ENCODE data around the gene RGS6. TPM values are rescaled to one million over a fixed set of nuclear protein-coding genes. Genes with fewer than 3 reads are reported as not detected.

RGS6 gene
- total RNA-seq, 1 experiment from 2014 or later = not detected

DNA sequence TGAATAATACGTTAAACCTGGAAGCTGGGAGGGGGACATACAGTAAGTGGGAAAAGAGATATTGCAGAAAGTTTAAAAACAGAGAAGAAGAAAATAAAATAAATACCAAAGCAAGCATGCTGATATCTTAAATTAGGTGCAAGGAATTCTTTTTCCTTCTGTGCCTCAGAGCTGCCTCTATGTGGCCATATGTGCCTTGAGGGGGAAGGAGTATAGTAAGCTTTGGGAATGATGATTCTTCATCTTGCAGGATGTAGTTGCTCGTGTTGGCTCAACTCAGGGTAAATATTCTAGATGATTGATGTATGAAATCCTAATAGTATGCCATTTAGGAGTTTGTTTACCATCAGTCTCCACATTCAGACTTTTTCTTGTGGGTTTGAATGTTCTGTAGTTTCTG lies 251.4 kb downstream of the RGS6 start:
- no peaks in the 10 kb centered on the region for H3F3A ChIP-seq (ENCODE audit: low read length, unreplicated experiment)
- H3K27me3 ChIP-seq (ENCODE audit: low read length) = peaks cover 50% of the 10 kb centered on the region
- no peak overlapping the region for H3K9ac ChIP-seq (ENCODE audit: low read length)

DNA sequence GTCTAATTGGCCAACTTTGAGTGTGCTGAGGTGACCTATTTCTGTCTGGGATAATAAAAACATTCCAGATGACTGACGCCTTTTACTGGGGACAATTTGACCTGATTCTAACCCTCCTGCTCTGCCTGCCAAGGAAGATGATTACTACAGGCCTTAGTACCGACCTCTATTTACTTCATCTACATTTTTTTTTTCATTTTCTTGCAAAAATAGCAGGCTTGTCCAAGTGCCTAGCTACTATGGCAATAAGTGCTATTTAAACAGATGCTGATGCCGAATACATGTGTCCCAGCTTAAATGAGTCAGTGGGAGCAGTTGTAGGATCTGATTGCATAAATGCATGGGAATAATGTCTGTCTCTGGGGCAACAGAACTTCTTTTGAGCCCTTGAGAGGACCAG lies 254.3 kb downstream of the RGS6 start:
- DNase-seq = no peak
- H3K9me2 ChIP-seq (replicated peaks; ENCODE audit: low read length) = no peaks in the 10 kb centered on the region
- TF ChIP-seq EZH2 (IDR thresholded peaks at IDR 0.05; ENCODE audit: low read length, unreplicated experiment) (no peak), EZH2phosphoT487 (IDR thresholded peaks at IDR 0.05; ENCODE audit: borderline replicate concordance, low read length) (no peak), CTCF (conservative IDR thresholded peaks at IDR 0.05; ENCODE audit: low read depth, low read length) (no peak)
- intact Hi-C loops (cut with micrococcal nuclease) = no loop called here
- no peak overlapping the region for H2AFZ ChIP-seq (ENCODE audit: low read length)
- H3K27me3 ChIP-seq (ENCODE audit: low read length) = peaks cover 56% of the 10 kb centered on the region
- no peaks in the 10 kb centered on the region for H3K36me3 ChIP-seq (ENCODE audit: low read depth, low read length)
- BruUV-seq (replicated peaks) = no TSS peak
- H3F3A ChIP-seq (ENCODE audit: low read length, unreplicated experiment) = no peaks in the 10 kb centered on the region
- no peak overlapping the region for H3K4me3 ChIP-seq (ENCODE audit: low read length)
- ChIA-PET CTCF (no interaction called here), POLR2A (ENCODE audit: unreplicated experiment) (no interaction called here)
- no peak overlapping the region for H3K4me2 ChIP-seq (ENCODE audit: low read length)
- H4K20me1 ChIP-seq (ENCODE audit: low read length) = no peaks in the 10 kb centered on the region
- H3K27ac ChIP-seq (ENCODE audit: low read length) = no peak overlapping the region
- no peaks in the 10 kb centered on the region for H3K9me3 ChIP-seq (ENCODE audit: low read length)
- H3K4me1 ChIP-seq (ENCODE audit: insufficient read depth, low read length) = no peaks in the 10 kb centered on the region
- no peak for ATAC-seq
- no peaks in the 10 kb centered on the region for H3K79me2 ChIP-seq (ENCODE audit: low read length)
- H3K9ac ChIP-seq (ENCODE audit: low read length) = no peak overlapping the region

More for the DNA sequence above, 251.4 kb downstream of the RGS6 start:
- BruUV-seq (replicated peaks) = no TSS peak
- TF ChIP-seq EZH2phosphoT487 (IDR thresholded peaks at IDR 0.05; ENCODE audit: borderline replicate concordance, low read length) = no peak
- no peak for TF ChIP-seq EZH2 (IDR thresholded peaks at IDR 0.05; ENCODE audit: low read length, unreplicated experiment)
- TF ChIP-seq CTCF (conservative IDR thresholded peaks at IDR 0.05; ENCODE audit: low read depth, low read length) = no peak
- Histone ChIP-seq H3K79me2 (ENCODE audit: low read length) (no peaks in the 10 kb centered on the region), H2AFZ (ENCODE audit: low read length) (no peak overlapping the region), H3K9me2 (replicated peaks; ENCODE audit: low read length) (no peaks in the 10 kb centered on the region), H3K27ac (ENCODE audit: low read length) (no peak overlapping the region), H3K4me3 (ENCODE audit: low read length) (no peak overlapping the region), H4K20me1 (ENCODE audit: low read length) (no peaks in the 10 kb centered on the region), H3K9me3 (ENCODE audit: low read length) (no peaks in the 10 kb centered on the region), H3K36me3 (ENCODE audit: low read depth, low read length) (no peaks in the 10 kb centered on the region), H3K4me2 (ENCODE audit: low read length) (no peak overlapping the region), H3K4me1 (ENCODE audit: insufficient read depth, low read length) (no peaks in the 10 kb centered on the region)
- DNase-seq (no peak), ATAC-seq (no peak)
- intact Hi-C loops (cut with micrococcal nuclease) = no loop called here
- ChIA-PET CTCF (no interaction called here), POLR2A (ENCODE audit: unreplicated experiment) (no interaction called here)

GRCh38 chr14:72196237-72197015 lies 264.2 kb downstream of the RGS6 start:
- no peak overlapping the region for H3K9ac ChIP-seq (ENCODE audit: low read length)
- no peak overlapping the region for H3K4me3 ChIP-seq (ENCODE audit: low read length)
- peaks cover 47% of the 10 kb centered on the region for H3K27me3 ChIP-seq (ENCODE audit: low read length)
- no peaks in the 10 kb centered on the region for H3K9me3 ChIP-seq (ENCODE audit: low read length)
- no peaks in the 10 kb centered on the region for H3K9me2 ChIP-seq (replicated peaks; ENCODE audit: low read length)
- H2AFZ ChIP-seq (ENCODE audit: low read length) = no peak overlapping the region
- TF ChIP-seq EZH2 (IDR thresholded peaks at IDR 0.05; ENCODE audit: low read length, unreplicated experiment) (no peak), EZH2phosphoT487 (IDR thresholded peaks at IDR 0.05; ENCODE audit: borderline replicate concordance, low read length) (no peak), CTCF (conservative IDR thresholded peaks at IDR 0.05; ENCODE audit: low read depth, low read length) (no peak)
- no peak overlapping the region for H3K4me2 ChIP-seq (ENCODE audit: low read length)
- H3K36me3 ChIP-seq (ENCODE audit: low read depth, low read length) = no peaks in the 10 kb centered on the region
- no peak overlapping the region for H3K27ac ChIP-seq (ENCODE audit: low read length)
- no peak for ATAC-seq
- ChIA-PET CTCF (no interaction called here), POLR2A (ENCODE audit: unreplicated experiment) (no interaction called here)
- no peaks in the 10 kb centered on the region for H3K79me2 ChIP-seq (ENCODE audit: low read length)
- no peak for DNase-seq
- no TSS peak for BruUV-seq (replicated peaks)
- no peaks in the 10 kb centered on the region for H3F3A ChIP-seq (ENCODE audit: low read length, unreplicated experiment)
- no peaks in the 10 kb centered on the region for H3K4me1 ChIP-seq (ENCODE audit: insufficient read depth, low read length)
- H4K20me1 ChIP-seq (ENCODE audit: low read length) = no peaks in the 10 kb centered on the region
- intact Hi-C loops (cut with micrococcal nuclease) = no loop called here
